Adipocyte (in vitro differentiated cells): ENCODE measurements around the gene MED26.
"Not testable (repeated sequence)": the region's sequence is repeated elsewhere in the genome, so short reads cannot be mapped to it uniquely, and the experiment has no call there.

ENCODE experiments used
- DNase-seq: peaks from one replicate; pipeline ENCODE4 v3.0.0-alpha.2; 2015; ENCODE audit warnings: low read depth
- H3K27me3 ChIP-seq: replicated peaks from 2 replicates; pipeline ENCODE4 v1.7.0; 2013; ENCODE audit warnings: mild to moderate bottlenecking, low read length, moderate library complexity; ENCODE audit not compliant: control insufficient read depth, insufficient read depth
- H3K36me3 ChIP-seq: 2 replicates; pipeline ENCODE4 v1.7.0; 2013; ENCODE audit warnings: low read length, mild to moderate bottlenecking, moderate library complexity; ENCODE audit not compliant: control insufficient read depth, insufficient read depth, severe bottlenecking
- H3K4me1 ChIP-seq: 2 replicates; pipeline ENCODE4 v1.7.0; 2013; ENCODE audit warnings: mild to moderate bottlenecking, low read length, moderate library complexity; ENCODE audit not compliant: control insufficient read depth, insufficient read depth
- H3K4me3 ChIP-seq: 2 replicates; pipeline ENCODE4 v1.7.0; 2013; ENCODE audit warnings: mild to moderate bottlenecking, low read length, moderate library complexity
- H3K9ac ChIP-seq: 2 replicates; pipeline ENCODE4 v1.7.0; 2013; ENCODE audit warnings: mild to moderate bottlenecking, low read length, moderate library complexity
- H3K9me3 ChIP-seq: 2 replicates; pipeline ENCODE4 v1.7.0; 2013; ENCODE audit warnings: mild to moderate bottlenecking, low read length, moderate library complexity; ENCODE audit not compliant: control insufficient read depth

Gene MED26

GRCh38 chr19:16628183-16628983 lies at the start of gene MED26:
MED26 (minus strand) TSS chr19:16628204; CDS start chr19:16627943, 261 bp downstream.
- Histone ChIP-seq H3K9me3 (no peaks in the 10 kb centered on the region), H3K36me3 (peaks cover 24% of the 10 kb centered on the region), H3K9ac (peak within 1 kb of the TSS; percentile 99), H3K4me3 (peak within 1 kb of the TSS; percentile 97), H3K27me3 (no peaks in the 10 kb centered on the region), H3K4me1 (peaks cover 21% of the 10 kb centered on the region)
- peak; percentile 98 for DNase-seq

GRCh38 chr19:16677055-16677454 lies 49.1 kb upstream of the MED26 start:
- peaks cover 4% of the 10 kb centered on the region for H3K9me3 ChIP-seq
- peaks cover 14% of the 10 kb centered on the region for H3K36me3 ChIP-seq

GRCh38 chr19:16676101-16676798 lies 48.2 kb upstream of the MED26 start:
- H3K36me3 ChIP-seq, result peaks cover 9% of the 10 kb centered on the region
- H3K4me3 ChIP-seq, result no peak overlapping the region
- peaks cover 8% of the 10 kb centered on the region for H3K4me1 ChIP-seq
- no peaks in the 10 kb centered on the region for H3K27me3 ChIP-seq
- no peak for DNase-seq
- peaks cover under 1% of the 10 kb centered on the region for H3K9me3 ChIP-seq
- H3K9ac ChIP-seq, result no peak overlapping the region

More at GRCh38 chr19:16677055-16677454, 49.1 kb upstream of the MED26 start:
- H3K9ac ChIP-seq, result no peak overlapping the region
- no peaks in the 10 kb centered on the region for H3K27me3 ChIP-seq
- H3K4me1 ChIP-seq, result peaks cover 8% of the 10 kb centered on the region
- no peak for DNase-seq
- H3K4me3 ChIP-seq, result no peak overlapping the region

DNA sequence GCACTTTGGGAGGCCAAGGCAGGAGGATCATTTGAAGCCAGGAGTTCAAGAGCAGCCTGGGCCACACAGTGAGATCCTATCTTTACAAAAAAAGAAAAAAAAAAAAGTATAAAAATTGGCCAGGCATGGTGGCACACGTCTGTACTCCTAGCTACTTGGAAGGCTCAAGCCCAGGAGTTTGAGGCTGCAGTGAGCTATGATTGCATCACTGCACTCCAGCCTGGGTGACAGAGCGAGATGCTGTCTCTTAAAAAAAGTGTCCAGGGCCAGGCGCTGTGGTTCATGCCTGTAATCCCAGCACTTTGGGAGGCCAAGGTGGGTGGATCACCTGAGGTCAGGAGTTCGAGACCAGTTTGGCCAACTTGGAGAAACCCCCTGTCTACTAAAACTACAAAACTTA lies 45.8 kb upstream of the MED26 start:
- H3K36me3 ChIP-seq, H3K4me3 ChIP-seq, H3K4me1 ChIP-seq, H3K27me3 ChIP-seq, DNase-seq, H3K9me3 ChIP-seq, H3K9ac ChIP-seq: not testable (repeated sequence)

DNA sequence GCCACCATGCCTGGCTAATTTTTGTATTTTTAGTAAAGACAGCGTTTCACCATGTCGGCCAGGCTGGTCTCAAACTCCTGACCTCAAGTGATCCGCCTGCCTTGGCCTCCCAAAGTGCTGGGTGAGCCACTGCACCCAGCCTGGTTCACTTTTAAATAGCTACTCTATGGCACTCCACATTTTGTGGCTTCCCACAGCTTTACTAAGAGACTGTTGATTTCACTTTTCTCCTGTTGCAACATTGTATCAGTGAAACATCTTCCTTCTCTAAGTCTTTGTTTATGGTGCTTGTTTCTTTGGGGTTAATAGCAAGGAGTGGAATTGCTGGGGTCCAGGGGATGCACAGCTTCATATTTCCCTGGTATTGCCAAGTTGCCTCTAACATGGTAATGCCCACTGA lies 45.2 kb upstream of the MED26 start:
- Histone ChIP-seq H3K4me1 (peaks cover 8% of the 10 kb centered on the region), H3K9me3 (no peaks in the 10 kb centered on the region), H3K27me3 (no peaks in the 10 kb centered on the region), H3K36me3 (no peaks in the 10 kb centered on the region), H3K9ac (no peak overlapping the region), H3K4me3 (no peak overlapping the region)
- DNase-seq, result no peak

GRCh38 chr19:16671652-16672274 lies 43.8 kb upstream of the MED26 start:
- H3K9me3 ChIP-seq, result no peaks in the 10 kb centered on the region
- no peak overlapping the region for H3K4me3 ChIP-seq
- H3K27me3 ChIP-seq, result no peaks in the 10 kb centered on the region
- H3K4me1 ChIP-seq, result peaks cover 8% of the 10 kb centered on the region
- H3K36me3 ChIP-seq, result no peaks in the 10 kb centered on the region
- no peak for DNase-seq
- no peak overlapping the region for H3K9ac ChIP-seq

- H3K9me3 ChIP-seq, result no peaks in the 10 kb centered on the region
- H3K9ac ChIP-seq, result no peak overlapping the region
- H3K4me3 ChIP-seq, result no peak overlapping the region
- H3K36me3 ChIP-seq, result no peaks in the 10 kb centered on the region
- H3K4me1 ChIP-seq, result no peaks in the 10 kb centered on the region
- no peak for DNase-seq
- H3K27me3 ChIP-seq, result no peaks in the 10 kb centered on the region
These were observed 42.3 kb upstream of the MED26 start for GRCh38 chr19:16670291-16670690.

DNA sequence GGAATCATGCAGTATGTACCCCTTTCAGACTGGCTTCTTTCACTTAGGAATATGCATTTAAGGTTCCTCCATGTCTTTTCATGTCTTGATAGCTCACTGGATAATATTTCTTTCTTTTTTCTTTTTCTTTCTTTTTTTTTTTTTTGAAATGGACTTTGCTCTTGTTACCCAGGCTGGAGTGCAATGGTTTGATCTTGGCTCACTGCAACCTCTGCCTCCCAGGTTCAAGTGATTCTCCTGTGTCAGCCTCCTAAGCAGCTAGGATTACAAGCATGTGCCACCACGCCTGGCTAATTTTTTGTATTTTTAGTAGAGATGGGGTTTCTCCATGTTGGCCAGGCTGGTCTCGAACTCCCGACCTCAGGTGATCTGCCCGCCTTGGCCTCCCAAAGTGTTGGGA lies 40.7 kb upstream of the MED26 start:
- H3K4me3 ChIP-seq, DNase-seq, H3K9ac ChIP-seq, H3K27me3 ChIP-seq, H3K4me1 ChIP-seq, H3K36me3 ChIP-seq, H3K9me3 ChIP-seq: not testable (repeated sequence)

GRCh38 chr19:16668176-16668575 lies 40.2 kb upstream of the MED26 start:
- Histone ChIP-seq H3K36me3 (no peaks in the 10 kb centered on the region), H3K9ac (no peak overlapping the region), H3K4me3 (no peak overlapping the region), H3K9me3 (no peaks in the 10 kb centered on the region), H3K4me1 (no peaks in the 10 kb centered on the region), H3K27me3 (no peaks in the 10 kb centered on the region)
- DNase-seq, result no peak

DNA sequence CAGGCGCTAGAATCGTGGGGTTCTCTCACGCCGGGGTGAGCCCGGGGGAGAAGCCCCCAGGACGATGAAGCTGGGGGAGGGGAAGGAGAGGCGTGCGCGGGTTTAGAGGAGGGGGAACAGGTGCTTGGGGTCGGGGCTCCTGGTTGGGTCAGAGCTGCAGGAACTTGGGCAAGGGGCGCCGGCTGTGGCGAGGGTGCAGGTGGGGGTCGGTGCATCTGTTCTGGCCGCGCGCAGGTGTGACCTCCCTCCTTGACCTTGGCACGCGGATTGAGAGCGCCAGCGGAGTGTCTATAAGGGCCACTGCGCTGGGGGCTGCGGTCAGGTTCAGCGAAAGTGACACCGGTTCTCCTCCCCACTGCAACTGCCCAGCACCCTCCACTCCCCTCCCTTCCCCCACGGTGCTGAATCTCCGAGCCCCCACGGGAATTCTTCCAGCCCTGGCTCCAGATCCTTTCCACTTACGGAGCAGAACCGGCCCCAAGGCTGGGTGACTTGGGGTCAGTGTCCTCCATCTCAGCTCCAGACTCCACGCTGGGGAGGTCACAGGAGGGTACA lies 33.6 kb upstream of the MED26 start:
- Histone ChIP-seq H3K9ac (peak overlapping the region; percentile 96), H3K27me3 (no peaks in the 10 kb centered on the region), H3K36me3 (peaks cover 17% of the 10 kb centered on the region), H3K4me3 (peak overlapping the region; percentile 93), H3K9me3 (no peaks in the 10 kb centered on the region), H3K4me1 (peaks cover 26% of the 10 kb centered on the region)
- peak; percentile 29 for DNase-seq
